Uterus (tissue), 2 donors: ENCODE measurements around the gene COL18A1.

Source experiments
- POLR2A ChIP-seq, 2 donors: fragments of 450-650 bp; IDR thresholded peaks; one replicate each; pipeline ENCODE4 v1.6.1; 2016; ENCODE audit warnings: antibody characterized with exemption in 2 of 2, mild to moderate bottlenecking in 1 of 2, moderate library complexity in 1 of 2
- TF ChIP-seq, protein P1 (sequence below), 4 experiments: fragments of 200-600 bp in 2 of 4; fragments of 450-650 bp in 2 of 4; sonication (generic) in 2 of 4; IDR thresholded peaks; one replicate each; pipeline ENCODE4 v1.5.1; 2016 to 2019; ENCODE audit warnings: antibody characterized with exemption in 4 of 4, mild to moderate bottlenecking in 2 of 4, moderate library complexity in 1 of 4

GRCh38 chr21:45528028-45528705 lies 123.2 kb downstream of the COL18A1 start:
- TF ChIP-seq, protein P1, sequence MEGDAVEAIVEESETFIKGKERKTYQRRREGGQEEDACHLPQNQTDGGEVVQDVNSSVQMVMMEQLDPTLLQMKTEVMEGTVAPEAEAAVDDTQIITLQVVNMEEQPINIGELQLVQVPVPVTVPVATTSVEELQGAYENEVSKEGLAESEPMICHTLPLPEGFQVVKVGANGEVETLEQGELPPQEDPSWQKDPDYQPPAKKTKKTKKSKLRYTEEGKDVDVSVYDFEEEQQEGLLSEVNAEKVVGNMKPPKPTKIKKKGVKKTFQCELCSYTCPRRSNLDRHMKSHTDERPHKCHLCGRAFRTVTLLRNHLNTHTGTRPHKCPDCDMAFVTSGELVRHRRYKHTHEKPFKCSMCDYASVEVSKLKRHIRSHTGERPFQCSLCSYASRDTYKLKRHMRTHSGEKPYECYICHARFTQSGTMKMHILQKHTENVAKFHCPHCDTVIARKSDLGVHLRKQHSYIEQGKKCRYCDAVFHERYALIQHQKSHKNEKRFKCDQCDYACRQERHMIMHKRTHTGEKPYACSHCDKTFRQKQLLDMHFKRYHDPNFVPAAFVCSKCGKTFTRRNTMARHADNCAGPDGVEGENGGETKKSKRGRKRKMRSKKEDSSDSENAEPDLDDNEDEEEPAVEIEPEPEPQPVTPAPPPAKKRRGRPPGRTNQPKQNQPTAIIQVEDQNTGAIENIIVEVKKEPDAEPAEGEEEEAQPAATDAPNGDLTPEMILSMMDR (IDR thresholded peaks at IDR 0.05) = no peak
- TF ChIP-seq POLR2A (IDR thresholded peaks at IDR 0.05) = no peak
